GM08714 (cell line): ENCODE data around the gene VPREB3.

Experiments used
- H3K4me3 ChIP-seq: fragments of 200-500 bp; sonication (Bioruptor generic); 2 replicates; pipeline ENCODE4 v1.5.1; 2014; ENCODE audit warnings: mild to moderate bottlenecking, low read length, inconsistent platforms
- ZNF274 ChIP-seq: IDR thresholded peaks from 2 replicates; pipeline ENCODE4 v1.6.1; 2012; ENCODE audit warnings: mild to moderate bottlenecking, low read depth, low read length

VPREB3 gene

GRCh38 chr22:23754220-23754919 lies at the start of gene VPREB3:
Gene VPREB3, minus strand, starts transcription at chr22:23754425. Its CDS starts 62 bp downstream, at chr22:23754363.
- H3K4me3 ChIP-seq: peak within 1 kb of the TSS; percentile 22; the same call in 1 of the 2 replicates

GRCh38 chr22:23803001-23803819 lies 49.0 kb upstream of the VPREB3 start:
- H3K4me3 ChIP-seq: no peak overlapping the region; the same call in 1 of the 2 replicates
- no peak for TF ChIP-seq ZNF274

More at GRCh38 chr22:23754220-23754919, at the start of gene VPREB3:
- TF ChIP-seq ZNF274: no peak

- TF ChIP-seq ZNF274: no peak
- H3K4me3 ChIP-seq: no peak overlapping the region
Observed at GRCh38 chr22:23801886-23802377, 47.7 kb upstream of the VPREB3 start.

GRCh38 chr22:23801238-23801821 lies 47.1 kb upstream of the VPREB3 start:
- H3K4me3 ChIP-seq: no peak overlapping the region
- no peak for TF ChIP-seq ZNF274

GRCh38 chr22:23800297-23801237 lies 46.3 kb upstream of the VPREB3 start:
- H3K4me3 ChIP-seq: no peak overlapping the region; the same call in 1 of the 2 replicates
- TF ChIP-seq ZNF274: no peak

- TF ChIP-seq ZNF274: no peak
- H3K4me3 ChIP-seq: no peak overlapping the region
Observed at GRCh38 chr22:23796461-23796860, 42.2 kb upstream of the VPREB3 start.

- H3K4me3 ChIP-seq: no peak overlapping the region
- no peak for TF ChIP-seq ZNF274
Observed at GRCh38 chr22:23793326-23793725, 39.1 kb upstream of the VPREB3 start.

- H3K4me3 ChIP-seq: no peak overlapping the region
- TF ChIP-seq ZNF274: no peak
Observed at GRCh38 chr22:23791738-23792645, 37.8 kb upstream of the VPREB3 start.

- TF ChIP-seq ZNF274: no peak
- no peak overlapping the region for H3K4me3 ChIP-seq
Observed at GRCh38 chr22:23790819-23791737, 36.9 kb upstream of the VPREB3 start.

- no peak overlapping the region for H3K4me3 ChIP-seq
- no peak for TF ChIP-seq ZNF274
Observed at GRCh38 chr22:23789638-23790037, 35.4 kb upstream of the VPREB3 start.

GRCh38 chr22:23789121-23789520 lies 34.9 kb upstream of the VPREB3 start:
- H3K4me3 ChIP-seq: no peak overlapping the region
- no peak for TF ChIP-seq ZNF274
